Measurements from ENCODE around the gene BEST4. TPM values are rescaled to one million over a fixed set of nuclear protein-coding genes. Genes with fewer than 3 reads are reported as not detected.

Gene BEST4
- total and polyA plus RNA-seq, 4 experiments from 2014 or later: 0.20 to 1.6 (median 1.2) TPM; not detected in 1

Other genes with a start within 250 kb of the BEST4 start
- gene TMEM53, start 113.7 kb downstream of the BEST4 start, total RNA-seq: 1 to 10 TPM; 1.7 to 2.2 TPM
- gene TMEM53, start 113.7 kb downstream of the BEST4 start, polyA plus RNA-seq: 1 to 10 TPM; 3.5 to 5.7 TPM
- 10 to 100 TPM; 64.0 to 74.5 TPM for gene ARMH1, start 113.5 kb downstream of the BEST4 start, total RNA-seq
- gene ARMH1, start 113.5 kb downstream of the BEST4 start, polyA plus RNA-seq: 10 to 100 TPM; 26.0 to 30.4 TPM
- not detected for gene RNU5D-1, start 57.0 kb downstream of the BEST4 start, total RNA-seq
- gene RNU5D-1, start 57.0 kb downstream of the BEST4 start, polyA plus RNA-seq: not detected
- gene KIF2C, start 48.3 kb downstream of the BEST4 start, total RNA-seq: 1 to 10 TPM; 1.4 to 1.5 TPM
- under 1 TPM in 1 of 2 donors, not detected in 1; 0.16 TPM for gene KIF2C, start 48.3 kb downstream of the BEST4 start, polyA plus RNA-seq
- 1,000 to 10,000 TPM; 2,728 to 2,811 TPM for gene RPS8, start 12.6 kb downstream of the BEST4 start, total RNA-seq
- 1,000 to 10,000 TPM in 1 of 2 donors, 100 to 1,000 TPM in 1; 778 to 1,323 TPM for gene RPS8, start 12.6 kb downstream of the BEST4 start, polyA plus RNA-seq
- 100 to 1,000 TPM; 151 to 153 TPM for gene PLK3, start 12.2 kb upstream of the BEST4 start, total RNA-seq
- 10 to 100 TPM; 37.3 to 43.7 TPM for gene PLK3, start 12.2 kb upstream of the BEST4 start, polyA plus RNA-seq
- gene DYNLT4, start 19.2 kb upstream of the BEST4 start, total RNA-seq: under 1 TPM in 1 of 2 experiments, not detected in 1; 0.47 TPM
- gene DYNLT4, start 19.2 kb upstream of the BEST4 start, polyA plus RNA-seq: 1 to 10 TPM; 1.0 to 1.6 TPM
- 10 to 100 TPM; 14.8 to 16.8 TPM for gene BTBD19, start 20.4 kb upstream of the BEST4 start, total RNA-seq
- gene BTBD19, start 20.4 kb upstream of the BEST4 start, polyA plus RNA-seq: under 1 TPM; 0.25 to 0.26 TPM
- 1 to 10 TPM; 1.3 to 1.4 TPM for gene PTCH2, start 55.1 kb upstream of the BEST4 start, total RNA-seq
- under 1 TPM in 1 of 2 donors, not detected in 1; 0.20 TPM for gene PTCH2, start 55.1 kb upstream of the BEST4 start, polyA plus RNA-seq
- gene EIF2B3, start 198.4 kb upstream of the BEST4 start, total RNA-seq: 10 to 100 TPM; 13.7 to 16.1 TPM
- 10 to 100 TPM; 24.2 to 25.9 TPM for gene EIF2B3, start 198.4 kb upstream of the BEST4 start, polyA plus RNA-seq
- gene HECTD3, start 223.2 kb upstream of the BEST4 start, total RNA-seq: 10 to 100 TPM; 56.3 to 61.3 TPM
- gene HECTD3, start 223.2 kb upstream of the BEST4 start, polyA plus RNA-seq: 10 to 100 TPM; 15.6 to 31.6 TPM
- 10 to 100 TPM; 46.0 to 52.0 TPM for gene UROD, start 224.1 kb upstream of the BEST4 start, total RNA-seq
- 100 to 1,000 TPM in 1 of 2 donors, 10 to 100 TPM in 1; 77.3 to 114 TPM for gene UROD, start 224.1 kb upstream of the BEST4 start, polyA plus RNA-seq